HG03460 (cell line): ENCODE measurements around the gene SCRN2.

ENCODE experiments used
- ATAC-seq: cut with Tn5 transposase; IDR thresholded peaks from one replicate; pipeline ENCODE4 v1.9.1; 2021; ENCODE audit not compliant: unreplicated experiment

SCRN2 gene

GRCh38 chr17:47807421-47807820, 33.7 kb downstream of the SCRN2 start:
- no peak for ATAC-seq

GRCh38 chr17:47806913-47807255, 34.2 kb downstream of the SCRN2 start:
- ATAC-seq: no peak

- ATAC-seq: no peak
Measured at GRCh38 chr17:47806026-47806912, 34.8 kb downstream of the SCRN2 start.

GRCh38 chr17:47804461-47804860, 36.6 kb downstream of the SCRN2 start:
- ATAC-seq: no peak

GRCh38 chr17:47803751-47804150, 37.3 kb downstream of the SCRN2 start:
- no peak for ATAC-seq

GRCh38 chr17:47803201-47803600, 37.9 kb downstream of the SCRN2 start:
- ATAC-seq: no peak

- no peak for ATAC-seq
Measured at GRCh38 chr17:47802341-47803022, 38.6 kb downstream of the SCRN2 start.

GRCh38 chr17:47801906-47802305, 39.2 kb downstream of the SCRN2 start:
- ATAC-seq: no peak

- no peak for ATAC-seq
Measured at GRCh38 chr17:47801176-47801765, 39.8 kb downstream of the SCRN2 start.

GRCh38 chr17:47800686-47801085, 40.4 kb downstream of the SCRN2 start:
- no peak for ATAC-seq

GRCh38 chr17:47797797-47798196, 43.3 kb downstream of the SCRN2 start:
- ATAC-seq: no peak

- ATAC-seq: no peak
Measured at GRCh38 chr17:47792979-47793378, 48.1 kb downstream of the SCRN2 start.

GRCh38 chr17:47792457-47792856, 48.6 kb downstream of the SCRN2 start:
- ATAC-seq: no peak

GRCh38 chr17:47791025-47791424, 50.0 kb downstream of the SCRN2 start:
- ATAC-seq: no peak

GRCh38 chr17:47789611-47790561, 51.2 kb downstream of the SCRN2 start:
- no peak for ATAC-seq
